ENCODE measurements around the gene SACM1L.

- TF ChIP-seq HDGF (IDR thresholded peaks at IDR 0.05; ENCODE audit: borderline replicate concordance), result no peak
- no peak for TF ChIP-seq TARDBP (IDR thresholded peaks at IDR 0.05)
- TF ChIP-seq FOXK2 (IDR thresholded peaks at IDR 0.05), result no peak
- no peak for TF ChIP-seq FOXA1 (IDR thresholded peaks at IDR 0.05)
Measured at GRCh38 chr3:45773072-45773471, 83.9 kb downstream of the SACM1L start.
